OCI-LY3 (cell line): ENCODE measurements around the gene HDAC4.

Experiments used
- H2AFZ ChIP-seq: fragments of 200-600, 300-600 bp; shearing (Covaris generic); 2 replicates; pipeline ENCODE4 v1.6.0; 2014; ENCODE audit warnings: antibody characterized with exemption, low read depth, low read length
- H3K27ac ChIP-seq: fragments of 200-600, 300-600 bp; sonication (generic); 2 replicates; pipeline ENCODE4 v1.5.1; 2014; ENCODE audit warnings: mild to moderate bottlenecking, low read length, moderate library complexity, mixed read lengths
- H3K27me3 ChIP-seq: fragments of 200-600, 300-600 bp; sonication (generic); 2 replicates; pipeline ENCODE4 v1.6.1; 2014; ENCODE audit warnings: low read depth, low read length, mixed read lengths
- H3K36me3 ChIP-seq: fragments of 200-600, 300-600 bp; sonication (generic); replicated peaks from 2 replicates; pipeline ENCODE3; 2014; ENCODE audit warnings: low read depth, low read length, mixed read lengths
- H3K4me1 ChIP-seq: fragments of 300-600, 200-600 bp; sonication (generic); 2 replicates; pipeline ENCODE4 v1.6.1; 2014; ENCODE audit warnings: low read length, mixed read lengths
- H3K4me2 ChIP-seq: fragments of 200-600, 300-600 bp; sonication (generic); 2 replicates; pipeline ENCODE4 v1.6.1; 2014; ENCODE audit warnings: low read length, mixed read lengths
- H3K4me3 ChIP-seq: fragments of 300-600, 200-600 bp; sonication (generic); 2 replicates; pipeline ENCODE4 v1.5.1; 2014; ENCODE audit warnings: antibody characterized with exemption, mild to moderate bottlenecking, low read length, moderate library complexity
- H3K79me2 ChIP-seq: fragments of 300-600, 200-600 bp; shearing (Covaris generic); 2 replicates; pipeline ENCODE4 v1.6.1; 2014; ENCODE audit warnings: mild to moderate bottlenecking, low read length, mixed read lengths
- H3K9ac ChIP-seq: fragments of 300-600, 200-600 bp; shearing (Covaris generic); 2 replicates; pipeline ENCODE4 v1.6.0; 2014; ENCODE audit warnings: mild to moderate bottlenecking, low read length, moderate library complexity
- H3K9me3 ChIP-seq: fragments of 200-600, 300-600 bp; shearing (Covaris generic); 2 replicates; pipeline ENCODE4 v1.6.1; 2014; ENCODE audit warnings: low read length, mixed read lengths; ENCODE audit not compliant: insufficient read depth
- H4K20me1 ChIP-seq: fragments of 200-600, 300-600 bp; sonication (generic); 2 replicates; pipeline ENCODE4 v1.6.1; 2016; ENCODE audit warnings: low read length, mixed read lengths; ENCODE audit not compliant: insufficient read depth
- EZH2phosphoT487 ChIP-seq: fragments of 200-600 bp; shearing (Covaris generic); IDR thresholded peaks from 2 replicates; pipeline ENCODE4 v1.6.1; 2018; ENCODE audit warnings: antibody characterized with exemption, mixed run types, low read depth
- TF ChIP-seq, protein P1 (sequence below): fragments of 200-600, 300-600 bp; sonication (generic); IDR thresholded peaks from 2 replicates; pipeline ENCODE4 v1.5.1; 2014; ENCODE audit warnings: antibody characterized with exemption, low read length, low read depth

The HDAC4 gene

DNA sequence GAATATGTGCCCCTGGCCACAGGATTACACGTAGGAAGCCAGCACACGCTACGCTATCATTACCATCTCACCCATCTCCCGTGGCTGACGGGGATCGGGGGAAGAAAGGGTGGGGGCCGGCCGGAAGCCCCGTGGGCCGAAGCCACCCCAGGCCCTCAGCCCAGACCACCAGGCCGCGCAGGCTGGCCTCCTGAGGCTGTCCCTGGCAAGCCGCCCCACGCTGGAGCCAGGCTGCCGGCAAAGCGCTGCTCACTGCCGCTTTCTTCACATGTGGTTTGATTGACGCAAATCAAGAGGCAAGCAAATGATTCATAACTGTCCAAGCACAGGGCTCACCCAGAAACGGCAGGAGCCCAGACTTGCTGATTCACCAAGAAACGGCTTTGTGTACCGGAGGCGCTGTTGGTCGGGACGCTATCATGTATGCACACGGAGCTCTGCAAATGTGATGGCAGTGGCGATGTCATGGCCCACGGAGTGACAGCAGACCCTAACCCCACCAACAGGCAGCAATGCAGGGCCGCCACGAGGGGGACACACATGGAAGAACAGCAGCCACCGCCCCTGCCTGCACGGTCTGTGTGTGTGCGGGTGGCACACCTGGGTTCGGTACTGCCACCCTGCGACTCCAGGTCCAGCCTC is 125.7 kb downstream of the HDAC4 start:
- Histone ChIP-seq H3K4me3 (peak overlapping the region; percentile 54), H3K4me1 (peaks cover 13% of the 10 kb centered on the region), H3K9me3 (no peaks in the 10 kb centered on the region), H3K9ac (no peak overlapping the region), H3K27ac (no peak overlapping the region), H3K27me3 (peaks cover 47% of the 10 kb centered on the region), H3K4me2 (peak overlapping the region; percentile 61), H3K79me2 (no peaks in the 10 kb centered on the region), H3K36me3 (no peaks in the 10 kb centered on the region), H2AFZ (no peak overlapping the region), H4K20me1 (peaks cover 96% of the 10 kb centered on the region)
- TF ChIP-seq, protein P1, sequence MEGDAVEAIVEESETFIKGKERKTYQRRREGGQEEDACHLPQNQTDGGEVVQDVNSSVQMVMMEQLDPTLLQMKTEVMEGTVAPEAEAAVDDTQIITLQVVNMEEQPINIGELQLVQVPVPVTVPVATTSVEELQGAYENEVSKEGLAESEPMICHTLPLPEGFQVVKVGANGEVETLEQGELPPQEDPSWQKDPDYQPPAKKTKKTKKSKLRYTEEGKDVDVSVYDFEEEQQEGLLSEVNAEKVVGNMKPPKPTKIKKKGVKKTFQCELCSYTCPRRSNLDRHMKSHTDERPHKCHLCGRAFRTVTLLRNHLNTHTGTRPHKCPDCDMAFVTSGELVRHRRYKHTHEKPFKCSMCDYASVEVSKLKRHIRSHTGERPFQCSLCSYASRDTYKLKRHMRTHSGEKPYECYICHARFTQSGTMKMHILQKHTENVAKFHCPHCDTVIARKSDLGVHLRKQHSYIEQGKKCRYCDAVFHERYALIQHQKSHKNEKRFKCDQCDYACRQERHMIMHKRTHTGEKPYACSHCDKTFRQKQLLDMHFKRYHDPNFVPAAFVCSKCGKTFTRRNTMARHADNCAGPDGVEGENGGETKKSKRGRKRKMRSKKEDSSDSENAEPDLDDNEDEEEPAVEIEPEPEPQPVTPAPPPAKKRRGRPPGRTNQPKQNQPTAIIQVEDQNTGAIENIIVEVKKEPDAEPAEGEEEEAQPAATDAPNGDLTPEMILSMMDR: peak; percentile 15; the same call in 1 of the 2 replicates
- TF ChIP-seq EZH2phosphoT487: no peak

- no peak overlapping the region for H2AFZ ChIP-seq
- H3K4me3 ChIP-seq: peak overlapping the region; percentile 54
- H3K27ac ChIP-seq: no peak overlapping the region
- TF ChIP-seq EZH2phosphoT487: no peak
- TF ChIP-seq, protein P1: no peak
- no peaks in the 10 kb centered on the region for H3K9me3 ChIP-seq
- no peaks in the 10 kb centered on the region for H3K79me2 ChIP-seq
- no peaks in the 10 kb centered on the region for H3K36me3 ChIP-seq
- H3K9ac ChIP-seq: no peak overlapping the region
- H3K4me1 ChIP-seq: peaks cover 13% of the 10 kb centered on the region
- H3K4me2 ChIP-seq: peak overlapping the region; percentile 61
- H3K27me3 ChIP-seq: peaks cover 50% of the 10 kb centered on the region
- peaks cover 96% of the 10 kb centered on the region for H4K20me1 ChIP-seq
Observed at GRCh38 chr2:239274391-239275043, 126.3 kb downstream of the HDAC4 start.

DNA sequence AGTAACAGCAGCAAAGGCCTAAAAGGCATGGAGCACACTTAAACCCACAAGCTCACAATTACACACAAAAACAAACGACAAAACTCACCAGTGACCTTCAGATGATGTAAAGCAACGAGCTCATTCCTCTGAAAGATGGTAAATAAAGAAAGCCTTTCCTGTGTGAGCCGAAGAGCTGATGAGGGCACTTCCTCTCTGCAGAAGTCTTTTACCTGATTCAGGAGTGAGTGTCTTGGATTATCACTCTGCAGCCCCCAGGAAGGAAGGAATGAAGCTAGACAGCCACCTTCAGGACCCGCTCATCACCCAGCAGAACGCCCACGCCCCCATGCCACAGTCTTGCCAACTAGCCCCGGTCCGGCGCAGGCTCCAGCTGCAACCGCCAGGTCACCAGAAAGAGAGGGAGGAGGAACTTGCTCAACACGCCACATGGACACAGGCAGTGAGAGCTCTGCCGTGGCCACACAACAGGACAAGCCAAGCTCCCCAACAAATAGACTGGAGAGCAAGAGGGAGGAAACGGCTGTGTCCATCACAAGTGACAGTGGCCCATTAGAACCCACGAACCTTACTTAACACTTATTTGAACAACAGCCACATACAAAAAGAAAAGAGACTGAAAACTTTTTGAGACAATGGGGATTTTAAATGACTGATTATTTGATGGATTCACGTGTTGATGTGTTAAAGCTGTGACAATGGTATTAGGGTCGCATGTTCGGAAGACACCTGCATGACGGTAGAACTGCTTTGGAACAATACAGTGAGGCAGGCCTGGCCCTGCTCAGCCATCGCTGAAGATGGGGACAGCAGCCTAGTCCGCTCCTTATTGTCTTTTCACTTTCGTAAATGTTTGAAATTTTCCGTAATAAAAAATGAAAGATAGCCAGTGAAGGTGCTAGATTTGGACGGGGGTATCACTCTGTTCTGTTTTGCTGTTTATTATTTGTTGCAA is 127.3 kb downstream of the HDAC4 start:
- no peak overlapping the region for H3K27ac ChIP-seq
- peaks cover 13% of the 10 kb centered on the region for H3K4me1 ChIP-seq
- no peak overlapping the region for H3K4me2 ChIP-seq
- no peak overlapping the region for H3K4me3 ChIP-seq
- H3K79me2 ChIP-seq: no peaks in the 10 kb centered on the region
- TF ChIP-seq, protein P1: no peak
- TF ChIP-seq EZH2phosphoT487: no peak
- no peak overlapping the region for H2AFZ ChIP-seq
- H3K27me3 ChIP-seq: peaks cover 60% of the 10 kb centered on the region
- no peak overlapping the region for H3K9ac ChIP-seq
- no peaks in the 10 kb centered on the region for H3K36me3 ChIP-seq
- H4K20me1 ChIP-seq: peaks cover 96% of the 10 kb centered on the region
- no peaks in the 10 kb centered on the region for H3K9me3 ChIP-seq

- H3K27me3 ChIP-seq: peaks cover 68% of the 10 kb centered on the region
- H3K9ac ChIP-seq: no peak overlapping the region
- H3K79me2 ChIP-seq: no peaks in the 10 kb centered on the region
- peaks cover 100% of the 10 kb centered on the region for H4K20me1 ChIP-seq
- H3K4me3 ChIP-seq: no peak overlapping the region
- no peaks in the 10 kb centered on the region for H3K36me3 ChIP-seq
- peaks cover 18% of the 10 kb centered on the region for H3K4me1 ChIP-seq
- no peak for TF ChIP-seq EZH2phosphoT487
- TF ChIP-seq, protein P1: no peak
- H3K27ac ChIP-seq: no peak overlapping the region
- H2AFZ ChIP-seq: no peak overlapping the region
- no peaks in the 10 kb centered on the region for H3K9me3 ChIP-seq
- no peak overlapping the region for H3K4me2 ChIP-seq
Observed at GRCh38 chr2:239272626-239273025, 128.2 kb downstream of the HDAC4 start.
